Thyroid gland (tissue), 4 donors: ENCODE data around the gene SEMA7A. TPM values are rescaled to one million over a fixed set of nuclear protein-coding genes. Genes with fewer than 3 reads are reported as not detected.
"Not testable (repeated sequence)": the region's sequence is repeated elsewhere in the genome, so short reads cannot be mapped to it uniquely, and the experiment has no call there.

Experiments used
- DNase-seq, 2 donors: peaks; one replicate each; pipeline ENCODE4 v3.0.0-alpha.2; 2019
- H3K27ac ChIP-seq, 3 donors: fragments of 200-600 bp; sonication (generic); 1 replicate in 2 of 3; 2 replicates in 1 of 3; pipeline ENCODE4 v1.5.1; 2016 to 2019; ENCODE audit warnings: mild to moderate bottlenecking in 1 of 3, moderate library complexity in 1 of 3
- H3K27me3 ChIP-seq: fragments of 200-600 bp; sonication (generic); one replicate; pipeline ENCODE4 v1.5.1; 2019
- H3K36me3 ChIP-seq, 2 donors: fragments of 200-600 bp; sonication (generic); one replicate each; pipeline ENCODE4 v1.5.1; 2016 to 2019
- H3K4me1 ChIP-seq, 2 donors: fragments of 200-600 bp; sonication (generic); one replicate each; pipeline ENCODE4 v1.5.1; 2017 to 2019
- H3K4me3 ChIP-seq, 3 donors: fragments of 200-600 bp; sonication (generic); replicated peaks in 1 of 3; 1 replicate in 2 of 3; 2 replicates in 1 of 3; pipeline ENCODE4 v1.5.1; 2016; ENCODE audit warnings: mild to moderate bottlenecking in 1 of 3
- H3K9me3 ChIP-seq: fragments of 200-600 bp; sonication (generic); one replicate; pipeline ENCODE4 v1.5.1; 2017
- CTCF ChIP-seq, 6 experiments: fragments of 200-600 bp in 3 of 6; fragments of 450-650 bp in 3 of 6; sonication (generic) in 3 of 6; IDR thresholded peaks; one replicate each; pipeline ENCODE4 v1.5.1; 2016 to 2019; ENCODE audit warnings: antibody characterized with exemption in 6 of 6, mild to moderate bottlenecking in 2 of 6, inconsistent platforms in 1 of 6, moderate library complexity in 1 of 6
- POLR2A ChIP-seq, 2 donors: fragments of 450-650 bp; IDR thresholded peaks; one replicate each; pipeline ENCODE4 v1.6.1; 2017; ENCODE audit warnings: antibody characterized with exemption in 2 of 2, mild to moderate bottlenecking in 2 of 2, moderate library complexity in 1 of 2
- WGBS, 2 donors: methylation state at CpG; one replicate each; pipeline ENCODE4 v1.1.5; 2017; 5-methylcytosine and 5-hydroxymethylcytosine counted together
- intact Hi-C: fragments of 100-400 bp; cut with DNase I; formaldehyde crosslinking; loops from one replicate; pipeline ENCODE4 v1.15.1; 2023
- total RNA-seq, 4 donors: library from RNA; depleted of rRNA; stranded (reverse); fragments of >200 nt; gene quantifications; one replicate each; pipeline ENCODE4 v1.2.3, GENCODE V29; 2016

SEMA7A gene
- total RNA-seq: 1 to 10 TPM in 3 of 4 donors, under 1 TPM in 1; 0.29 to 2.0 (median 1.6) TPM

GRCh38 chr15:74433592-74434262 is at the start of gene SEMA7A:
Gene SEMA7A, minus strand, starts transcription at chr15:74433958. Its CDS starts 40 bp downstream, at chr15:74433918.
- WGBS, 2 donors: 8% methylated on average over 16 of the region's 75 CpGs; no CpG with 5 or more reads in 1 of the 2 donors
- Histone ChIP-seq H3K27me3 (no peaks in the 10 kb centered on the region), H3K9me3 (no peaks in the 10 kb centered on the region), H3K4me1 (peaks cover 0 to 17% of the 10 kb centered on the region in 2 donors), H3K27ac (no peak within 1 kb of the TSS), H3K4me3 (peak within 1 kb of the TSS; percentile 37 to 56 (median 42)), H3K36me3 (no peaks in the 10 kb centered on the region)
- DNase-seq: peak; percentile 74 to 77
- no peak for TF ChIP-seq CTCF (IDR thresholded peaks at IDR 0.05)
- TF ChIP-seq POLR2A (IDR thresholded peaks at IDR 0.05): peak in 1 of 2 donors; percentile 68
- intact Hi-C loops: no loop called here

DNA sequence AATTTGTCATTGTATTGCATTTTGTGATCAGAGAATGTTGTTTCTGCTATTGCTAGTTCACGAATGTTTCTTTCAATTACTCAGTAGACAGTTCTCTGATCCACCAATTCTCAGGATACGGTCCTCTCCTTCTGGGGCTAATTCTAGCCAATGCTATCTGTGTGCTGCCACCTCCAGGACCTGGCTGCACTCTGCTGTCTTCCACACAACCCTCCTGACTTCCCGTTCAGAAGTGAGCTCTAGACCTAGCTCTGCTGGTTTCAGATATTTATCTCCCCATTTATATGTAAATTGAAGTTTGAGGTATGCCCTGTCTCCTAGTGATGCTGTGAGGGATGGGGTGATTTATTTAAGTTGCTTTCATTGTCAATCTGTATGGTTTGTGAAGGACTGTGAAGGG is 48.9 kb upstream of the SEMA7A start:
- H3K4me3 ChIP-seq: no peak overlapping the region
- no peaks in the 10 kb centered on the region for H3K9me3 ChIP-seq
- 62 to 67% methylated on average over 3 of the region's 3 CpGs for WGBS, 2 donors
- no peak for TF ChIP-seq CTCF (IDR thresholded peaks at IDR 0.05)
- no peak for TF ChIP-seq POLR2A (IDR thresholded peaks at IDR 0.05)
- no peak overlapping the region for H3K27ac ChIP-seq
- no peaks in the 10 kb centered on the region for H3K27me3 ChIP-seq
- DNase-seq: no peak
- no peaks in the 10 kb centered on the region for H3K36me3 ChIP-seq
- intact Hi-C loops: no loop called here
- H3K4me1 ChIP-seq: no peaks in the 10 kb centered on the region

GRCh38 chr15:74480364-74480763 is 46.6 kb upstream of the SEMA7A start:
- H3K36me3 ChIP-seq, DNase-seq, H3K4me1 ChIP-seq, intact Hi-C loops, H3K9me3 ChIP-seq, H3K27ac ChIP-seq, H3K4me3 ChIP-seq, H3K27me3 ChIP-seq: not testable (repeated sequence)
- 97 to 100% methylated on average over 9 to 14 of the region's 27 CpGs for WGBS, 2 donors

DNA sequence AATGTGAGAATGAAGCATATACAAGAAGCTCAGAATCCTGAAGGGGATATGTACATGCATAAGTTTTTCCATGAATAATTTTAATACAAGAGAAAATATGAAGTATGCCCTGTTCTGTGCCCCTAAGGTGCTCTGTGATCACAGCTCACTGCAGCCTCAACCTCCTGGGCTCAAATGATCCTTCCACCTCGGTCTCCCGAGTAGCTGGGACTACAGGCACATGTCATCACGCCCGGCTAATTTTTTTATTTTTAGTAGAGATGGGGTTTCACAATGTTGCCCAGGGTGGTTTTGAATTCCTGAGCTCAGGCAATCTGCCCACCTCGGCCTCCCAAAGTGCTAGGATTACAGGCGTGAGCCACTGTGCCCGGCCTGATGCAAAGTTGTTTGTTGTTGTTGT is 37.9 kb upstream of the SEMA7A start:
- H3K4me1 ChIP-seq, H3K4me3 ChIP-seq, H3K9me3 ChIP-seq, H3K27ac ChIP-seq, DNase-seq, H3K36me3 ChIP-seq, intact Hi-C loops, H3K27me3 ChIP-seq: not testable (repeated sequence)
- 92 to 95% methylated on average over 7 of the region's 7 CpGs for WGBS, 2 donors

DNA sequence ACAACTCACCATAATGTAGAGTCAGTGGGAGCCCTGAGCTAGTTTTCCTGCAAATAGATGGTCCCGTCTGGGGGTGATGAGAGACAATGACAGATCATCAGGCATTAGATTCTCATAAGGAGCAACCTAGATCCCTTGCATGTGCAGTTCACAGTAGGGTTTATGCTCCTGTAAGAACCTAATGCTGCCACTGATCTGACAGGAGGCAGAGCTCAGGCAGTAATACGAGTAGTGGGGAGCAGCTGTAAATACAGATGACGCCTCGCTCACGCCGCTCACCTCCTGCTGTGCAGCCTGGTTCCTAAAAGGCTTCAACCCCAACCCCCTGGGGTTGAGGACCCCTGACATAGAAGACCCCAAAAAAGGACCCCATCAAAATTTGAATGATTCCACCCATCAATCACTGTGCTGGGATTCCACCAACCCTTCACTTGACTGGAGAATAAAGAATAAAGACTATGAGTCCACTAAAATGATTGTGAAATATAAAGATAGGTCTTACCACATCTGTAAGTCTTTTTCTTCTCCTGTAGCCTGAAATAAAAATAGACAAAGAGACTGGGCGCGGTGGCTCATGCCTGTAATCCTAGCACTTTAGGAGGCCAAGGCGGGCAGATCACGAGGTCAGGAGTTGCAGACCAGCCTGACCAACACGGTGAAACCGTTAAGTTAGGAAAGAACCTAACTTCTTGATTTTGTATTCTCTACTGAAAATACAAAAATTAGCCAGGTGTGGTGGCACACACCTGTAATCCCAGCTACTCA is 37.1 kb upstream of the SEMA7A start:
- H3K9me3 ChIP-seq: no peaks in the 10 kb centered on the region
- no peak overlapping the region for H3K27ac ChIP-seq
- H3K4me3 ChIP-seq: no peak overlapping the region
- H3K27me3 ChIP-seq: no peaks in the 10 kb centered on the region
- no peak for DNase-seq
- 95 to 99% methylated on average over 12 of the region's 12 CpGs for WGBS, 2 donors
- H3K36me3 ChIP-seq: no peaks in the 10 kb centered on the region
- TF ChIP-seq CTCF (IDR thresholded peaks at IDR 0.05): no peak
- TF ChIP-seq POLR2A (IDR thresholded peaks at IDR 0.05): no peak
- H3K4me1 ChIP-seq: no peaks in the 10 kb centered on the region
- intact Hi-C loops: no loop called here
